H9 (cell line): ENCODE results near the gene ADAMTSL3. TPM values are rescaled to one million over a fixed set of nuclear protein-coding genes. Genes with fewer than 3 reads are reported as not detected.

Experiments
- DNase-seq: peaks from one replicate; pipeline ENCODE4 v3.0.0-alpha.2; 2017
- H2AFZ ChIP-seq: one replicate; pipeline ENCODE4 v1.6.1; 2013; ENCODE audit warnings: mild to moderate bottlenecking, low read length, control low read depth, moderate library complexity
- H2AK5ac ChIP-seq: 2 replicates; pipeline ENCODE4 v1.6.1; 2013; ENCODE audit warnings: low read length, control low read depth, mixed read lengths; ENCODE audit not compliant: insufficient read length
- H2BK120ac ChIP-seq: one replicate; pipeline ENCODE4 v1.6.1; 2013; ENCODE audit warnings: low read depth, mild to moderate bottlenecking, low read length, control low read depth, inconsistent platforms; ENCODE audit not compliant: poor library complexity, severe bottlenecking
- H2BK12ac ChIP-seq: 2 replicates; pipeline ENCODE4 v1.6.1; 2013; ENCODE audit warnings: low read length, control low read depth, mixed read lengths, low read depth; ENCODE audit not compliant: insufficient read length
- H2BK15ac ChIP-seq: 2 replicates; pipeline ENCODE4 v1.6.1; 2013; ENCODE audit warnings: low read depth, low read length, control low read depth
- H2BK20ac ChIP-seq: one replicate; pipeline ENCODE4 v1.6.1; 2013; ENCODE audit warnings: low read depth, mild to moderate bottlenecking, low read length, control low read depth, inconsistent platforms; ENCODE audit not compliant: poor library complexity, severe bottlenecking
- H2BK5ac ChIP-seq: 2 replicates; pipeline ENCODE4 v1.6.1; 2013; ENCODE audit warnings: low read length, control low read depth, mixed read lengths; ENCODE audit not compliant: insufficient read length
- H3K14ac ChIP-seq: 2 replicates; pipeline ENCODE4 v1.6.1; 2013; ENCODE audit warnings: low read length, control low read depth; ENCODE audit not compliant: insufficient read depth
- H3K18ac ChIP-seq: 2 replicates; pipeline ENCODE4 v1.6.1; 2013; ENCODE audit warnings: low read depth, mild to moderate bottlenecking, mixed read lengths, low read length, control low read depth; ENCODE audit not compliant: insufficient read length
- H3K23ac ChIP-seq: 2 replicates; pipeline ENCODE4 v1.6.1; 2013; ENCODE audit warnings: low read length, control low read depth, mixed read lengths, low read depth; ENCODE audit not compliant: insufficient read length
- H3K23me2 ChIP-seq: 2 replicates; pipeline ENCODE4 v1.6.1; 2013; ENCODE audit warnings: low read depth, mild to moderate bottlenecking, mixed read lengths, low read length, control low read depth; ENCODE audit not compliant: insufficient read length, poor library complexity, severe bottlenecking
- H3K27ac ChIP-seq: 2 replicates; pipeline ENCODE4 v1.5.1; 2013; ENCODE audit warnings: low read length, control low read depth, mixed read lengths, low read depth; ENCODE audit not compliant: insufficient read length
- H3K27me3 ChIP-seq: 2 replicates; pipeline ENCODE4 v1.6.1; 2013; ENCODE audit warnings: low read length, control low read depth, inconsistent platforms; ENCODE audit not compliant: insufficient read depth
- H3K4ac ChIP-seq: 2 replicates; pipeline ENCODE4 v1.6.1; 2013; ENCODE audit warnings: low read depth, mild to moderate bottlenecking, control low read depth, inconsistent platforms, low read length, moderate library complexity
- H3K4me1 ChIP-seq: 2 replicates; pipeline ENCODE4 v1.6.1; 2013; ENCODE audit warnings: low read length, control low read depth, inconsistent platforms; ENCODE audit not compliant: insufficient read depth
- H3K4me2 ChIP-seq: 2 replicates; pipeline ENCODE4 v1.6.1; 2013; ENCODE audit warnings: low read length, control low read depth, mixed read lengths; ENCODE audit not compliant: insufficient read length, insufficient read depth
- H3K56ac ChIP-seq: 2 replicates; pipeline ENCODE4 v1.6.1; 2013; ENCODE audit warnings: low read depth, mild to moderate bottlenecking, mixed read lengths, low read length, control low read depth; ENCODE audit not compliant: insufficient read length
- H3K79me1 ChIP-seq: 2 replicates; pipeline ENCODE4 v1.6.1; 2013; ENCODE audit warnings: low read depth, mild to moderate bottlenecking, moderate library complexity, low read length, control low read depth, inconsistent platforms; ENCODE audit not compliant: insufficient read depth, poor library complexity, severe bottlenecking
- H3K79me2 ChIP-seq: 2 replicates; pipeline ENCODE4 v1.6.1; 2013; ENCODE audit warnings: low read length, control low read depth, inconsistent platforms; ENCODE audit not compliant: insufficient read depth
- H3K9ac ChIP-seq: 2 replicates; pipeline ENCODE4 v1.6.1; 2013; ENCODE audit warnings: low read length, control low read depth, mixed read lengths; ENCODE audit not compliant: insufficient read length; ENCODE audit errors: extremely low read depth
- H3K9me3 ChIP-seq: one replicate; pipeline ENCODE4 v1.6.1; 2013; ENCODE audit warnings: low read depth, low read length, inconsistent platforms; ENCODE audit not compliant: control insufficient read depth
- H3T11ph ChIP-seq: one replicate; pipeline ENCODE4 v1.6.1; 2013; ENCODE audit warnings: mild to moderate bottlenecking, low read length, control low read depth, inconsistent platforms
- H4K20me1 ChIP-seq: one replicate; pipeline ENCODE4 v1.6.1; 2013; ENCODE audit not compliant: control insufficient read depth, insufficient read length, insufficient read depth
- H4K5ac ChIP-seq: 2 replicates; pipeline ENCODE4 v1.6.1; 2013; ENCODE audit warnings: low read depth, mild to moderate bottlenecking, mixed read lengths, low read length, control low read depth; ENCODE audit not compliant: insufficient read length
- H4K8ac ChIP-seq: replicated peaks from 2 replicates; pipeline ENCODE4 v1.6.1; 2013; ENCODE audit warnings: low read length, control low read depth, mixed read lengths, low read depth; ENCODE audit not compliant: insufficient read length
- H4K91ac ChIP-seq: 2 replicates; pipeline ENCODE4 v1.6.1; 2013; ENCODE audit warnings: low read depth, mild to moderate bottlenecking, moderate library complexity, mixed read lengths, low read length, control low read depth; ENCODE audit not compliant: insufficient read length
- H3K27ac Mint-ChIP-seq, 3 experiments: 2 replicates in 2 of 3; 3 replicates in 1 of 3; pipeline ENCODE4 v1.8.0; 2020 to 2021; ENCODE audit warnings: mixed read lengths in 3 of 3, mild to moderate bottlenecking in 1 of 3, moderate library complexity in 1 of 3
- H3K27me3 Mint-ChIP-seq: 2 replicates; pipeline ENCODE4 v1.8.0; 2021; ENCODE audit warnings: low read depth, mild to moderate bottlenecking, moderate library complexity, mixed read lengths
- H3K36me3 Mint-ChIP-seq, 3 experiments: 2 replicates in 2 of 3; 3 replicates in 1 of 3; pipeline ENCODE4 v1.8.0; 2020 to 2021; ENCODE audit warnings: low read depth in 3 of 3, mixed read lengths in 3 of 3; ENCODE audit not compliant: insufficient read depth in 1 of 3
- H3K4me1 Mint-ChIP-seq, 2 experiments: 2 replicates each; pipeline ENCODE4 v1.8.0; 2020; ENCODE audit warnings: mixed read lengths in 2 of 2
- H3K4me3 Mint-ChIP-seq, 2 experiments: 2 replicates in 1 of 2; 3 replicates in 1 of 2; pipeline ENCODE4 v1.8.0; 2020 to 2021; ENCODE audit warnings: mild to moderate bottlenecking in 2 of 2, mixed read lengths in 2 of 2, moderate library complexity in 1 of 2
- H3K9me3 Mint-ChIP-seq, 2 experiments: 2 replicates in 1 of 2; 3 replicates in 1 of 2; pipeline ENCODE4 v1.8.0; 2020; ENCODE audit warnings: mild to moderate bottlenecking in 2 of 2, mixed read lengths in 2 of 2, moderate library complexity in 1 of 2
- CTCF ChIP-seq: fragments of 200-600 bp; sonication (generic); conservative IDR thresholded peaks from 3 replicates; pipeline ENCODE4 v1.8.0; 2021; ENCODE audit warnings: antibody characterized with exemption, mild to moderate bottlenecking
- WGBS: extraction: QIAGEN DNeasy Blood & Tissue Kit; methylation state at CpG from one replicate; pipeline ENCODE4 v1.1.7; 2013; ENCODE audit warnings: missing lambda C conversion rate, low lambda C conversion rate, mixed read lengths; ENCODE audit not compliant: insufficient read length; ENCODE audit errors: extremely low coverage; 5-methylcytosine and 5-hydroxymethylcytosine counted together
- total RNA-seq: library from RNA; stranded (reverse); gene quantifications from 2 replicates; pipeline ENCODE4 v1.2.1, GENCODE V29; 2021

Gene ADAMTSL3
- total RNA-seq, 1 experiment from 2014 or later: 0.39 TPM

- no peaks in the 10 kb centered on the region for H3K27me3 Mint-ChIP-seq
- H2AFZ ChIP-seq: no peak overlapping the region
- H4K20me1 ChIP-seq: no peaks in the 10 kb centered on the region
- H3K27ac ChIP-seq: no peak overlapping the region
- no peak overlapping the region for H2BK20ac ChIP-seq
- no peaks in the 10 kb centered on the region for H3K27me3 ChIP-seq
- H3K14ac ChIP-seq: no peak overlapping the region
- no peak overlapping the region for H4K8ac ChIP-seq
- no CpG with 5 or more reads among the region's 6 CpGs for WGBS
- no peaks in the 10 kb centered on the region for H3K4me1 Mint-ChIP-seq
- no peak overlapping the region for H3K56ac ChIP-seq
- no peak overlapping the region for H2AK5ac ChIP-seq
- peaks cover 0 to 3% of the 10 kb centered on the region in 2 experiments; a peak in 1 of 5 replicates for H3K9me3 Mint-ChIP-seq
- no peak overlapping the region for H3K27ac Mint-ChIP-seq
- H3K79me2 ChIP-seq: no peaks in the 10 kb centered on the region
- H3K79me1 ChIP-seq: no peaks in the 10 kb centered on the region
- no peak overlapping the region for H2BK5ac ChIP-seq
- H2BK12ac ChIP-seq: no peak overlapping the region
- H3K4me1 ChIP-seq: no peaks in the 10 kb centered on the region
- H3K18ac ChIP-seq: no peak overlapping the region
- no peak overlapping the region for H3K4me3 Mint-ChIP-seq
- no peak overlapping the region for H2BK15ac ChIP-seq
- no peak overlapping the region for H3T11ph ChIP-seq
- no peak overlapping the region for H4K91ac ChIP-seq
- H3K4ac ChIP-seq: no peak overlapping the region
- no peaks in the 10 kb centered on the region for H3K23me2 ChIP-seq
- H3K4me2 ChIP-seq: no peak overlapping the region
- H2BK120ac ChIP-seq: no peak overlapping the region
- no peak for TF ChIP-seq CTCF
- no peak overlapping the region for H3K23ac ChIP-seq
- H3K9me3 ChIP-seq: no peaks in the 10 kb centered on the region
- DNase-seq: no peak
- H3K9ac ChIP-seq: no peak overlapping the region
- no peaks in the 10 kb centered on the region; a peak in 1 of 7 replicates for H3K36me3 Mint-ChIP-seq
- H4K5ac ChIP-seq: no peak overlapping the region
Observed at GRCh38 chr15:83708328-83708727, 54.4 kb downstream of the ADAMTSL3 start.
